ENCODE results near the gene UBR4. TPM values are rescaled to one million over a fixed set of nuclear protein-coding genes. Genes with fewer than 3 reads are reported as not detected.
"Not testable (repeated sequence)": the region's sequence is repeated elsewhere in the genome, so short reads cannot be mapped to it uniquely, and the experiment has no call there.

UBR4 gene
- total and polyA plus RNA-seq, 9 donors = 59.2 to 94.1 (median 73.7) TPM

DNA sequence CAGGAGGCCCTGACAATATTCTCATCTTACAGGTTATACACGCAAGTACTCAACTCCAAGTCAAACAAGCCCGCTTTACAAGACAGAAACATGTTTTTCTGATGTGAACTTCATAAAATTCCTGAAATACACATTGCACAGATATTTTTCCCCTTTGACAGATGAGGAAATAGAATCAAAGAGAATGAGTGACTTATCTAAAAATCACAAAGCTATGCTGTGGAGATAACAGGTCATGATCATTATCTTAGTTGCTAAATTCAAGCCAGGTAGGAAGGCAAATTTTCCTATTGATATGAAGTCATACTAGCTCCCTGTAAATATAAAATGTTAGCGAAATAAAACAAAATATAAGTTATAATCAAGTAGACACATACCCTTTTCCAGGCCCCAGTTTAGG is 18.3 kb downstream of the UBR4 start:
- Histone ChIP-seq H3K4me1 (ENCODE audit: control insufficient read depth, insufficient read depth, low read length) (no peaks in the 10 kb centered on the region), H3K36me3 (ENCODE audit: control insufficient read depth, insufficient read depth, low read length) (peaks cover 56% of the 10 kb centered on the region), H3K27me3 (ENCODE audit: control insufficient read depth, insufficient read depth, low read length) (no peaks in the 10 kb centered on the region), H3K4me3 (ENCODE audit: low read length) (no peak overlapping the region), H3K27ac (ENCODE audit: low read length) (no peak overlapping the region), H3K9me3 (replicated peaks; ENCODE audit: control insufficient read depth, low read depth, low read length) (no peaks in the 10 kb centered on the region)
- DNase-seq = no peak
- no CpG with 5 or more reads among the region's 3 CpGs for WGBS (ENCODE audit: insufficient coverage)

DNA sequence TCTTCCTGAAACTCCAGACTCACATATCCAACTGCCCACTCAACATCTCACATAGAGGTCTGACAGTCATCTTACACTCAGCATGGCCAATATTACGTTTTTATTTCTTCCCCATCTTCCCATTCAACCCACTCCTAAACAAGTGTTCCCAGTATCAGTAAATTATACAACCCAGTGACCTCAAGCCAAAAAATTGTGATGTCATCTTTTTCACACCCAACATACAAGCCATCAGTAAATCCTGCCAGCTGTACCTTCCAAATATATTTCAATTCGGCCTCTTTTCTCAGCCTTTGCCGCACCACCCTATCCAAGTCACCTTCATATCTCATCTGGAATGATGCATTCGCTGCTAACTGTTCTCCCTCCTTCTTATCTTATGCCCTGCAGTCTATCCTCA is 19.6 kb downstream of the UBR4 start:
- Histone ChIP-seq H3K27ac (ENCODE audit: low read length) (no peak overlapping the region), H3K27me3 (ENCODE audit: control insufficient read depth, insufficient read depth, low read length) (no peaks in the 10 kb centered on the region), H3K4me3 (ENCODE audit: low read length) (no peak overlapping the region), H3K36me3 (ENCODE audit: control insufficient read depth, insufficient read depth, low read length) (peaks cover 57% of the 10 kb centered on the region), H3K9me3 (replicated peaks; ENCODE audit: control insufficient read depth, low read depth, low read length) (no peaks in the 10 kb centered on the region), H3K4me1 (ENCODE audit: control insufficient read depth, insufficient read depth, low read length) (no peaks in the 10 kb centered on the region)
- 93% methylated on average over 4 of the region's 4 CpGs for WGBS (ENCODE audit: insufficient coverage)
- DNase-seq = no peak

DNA sequence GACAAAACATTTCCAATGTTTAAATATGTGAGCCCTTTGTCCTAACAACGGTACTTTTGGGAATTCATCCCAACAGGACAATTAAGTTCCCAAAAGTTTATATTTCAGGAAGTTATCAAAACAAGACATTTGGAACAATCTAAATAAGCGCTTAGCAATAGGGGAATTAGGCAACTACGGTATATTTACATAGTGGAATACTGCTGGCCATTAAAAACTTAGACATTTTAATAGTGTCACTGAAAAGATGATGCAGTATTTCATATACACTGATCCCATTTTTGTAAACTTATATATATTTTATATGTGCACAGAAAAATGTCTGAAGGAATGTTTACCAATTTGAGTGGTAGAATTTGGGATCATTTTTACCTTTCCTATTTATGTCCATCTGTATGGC is 20.8 kb downstream of the UBR4 start:
- H3K9me3 ChIP-seq (replicated peaks; ENCODE audit: control insufficient read depth, low read depth, low read length) = no peaks in the 10 kb centered on the region
- H3K36me3 ChIP-seq (ENCODE audit: control insufficient read depth, insufficient read depth, low read length) = peaks cover 57% of the 10 kb centered on the region
- no peaks in the 10 kb centered on the region for H3K27me3 ChIP-seq (ENCODE audit: control insufficient read depth, insufficient read depth, low read length)
- H3K27ac ChIP-seq (ENCODE audit: low read length) = no peak overlapping the region
- no peak for DNase-seq
- H3K4me3 ChIP-seq (ENCODE audit: low read length) = no peak overlapping the region
- no CpG with 5 or more reads among the region's 3 CpGs for WGBS (ENCODE audit: insufficient coverage)
- no peaks in the 10 kb centered on the region for H3K4me1 ChIP-seq (ENCODE audit: control insufficient read depth, insufficient read depth, low read length)

DNA sequence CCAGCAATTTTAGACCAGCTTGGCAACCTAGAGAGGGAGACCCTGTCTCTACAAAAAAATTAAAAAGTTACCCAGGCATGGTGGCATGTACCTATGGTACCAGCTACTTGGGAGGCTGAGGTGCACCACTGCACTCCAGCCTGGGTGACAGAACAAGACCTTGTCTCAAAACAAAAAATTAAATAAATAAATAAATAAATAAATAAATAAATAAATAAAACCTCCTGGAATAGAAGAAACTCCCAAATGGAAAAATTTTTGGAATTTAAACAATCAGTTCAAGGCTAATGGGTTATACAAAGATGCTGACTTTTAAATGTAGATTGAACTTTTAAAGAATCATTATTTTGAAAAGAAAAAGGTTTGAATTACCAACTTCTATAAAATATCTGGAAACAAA is 22.2 kb downstream of the UBR4 start:
- no peak overlapping the region for H3K27ac ChIP-seq (ENCODE audit: low read length)
- DNase-seq = no peak
- no peaks in the 10 kb centered on the region for H3K27me3 ChIP-seq (ENCODE audit: control insufficient read depth, insufficient read depth, low read length)
- no peaks in the 10 kb centered on the region for H3K9me3 ChIP-seq (replicated peaks; ENCODE audit: control insufficient read depth, low read depth, low read length)
- H3K4me3 ChIP-seq (ENCODE audit: low read length) = no peak overlapping the region
- H3K4me1 ChIP-seq (ENCODE audit: control insufficient read depth, insufficient read depth, low read length) = no peaks in the 10 kb centered on the region
- peaks cover 57% of the 10 kb centered on the region for H3K36me3 ChIP-seq (ENCODE audit: control insufficient read depth, insufficient read depth, low read length)

DNA sequence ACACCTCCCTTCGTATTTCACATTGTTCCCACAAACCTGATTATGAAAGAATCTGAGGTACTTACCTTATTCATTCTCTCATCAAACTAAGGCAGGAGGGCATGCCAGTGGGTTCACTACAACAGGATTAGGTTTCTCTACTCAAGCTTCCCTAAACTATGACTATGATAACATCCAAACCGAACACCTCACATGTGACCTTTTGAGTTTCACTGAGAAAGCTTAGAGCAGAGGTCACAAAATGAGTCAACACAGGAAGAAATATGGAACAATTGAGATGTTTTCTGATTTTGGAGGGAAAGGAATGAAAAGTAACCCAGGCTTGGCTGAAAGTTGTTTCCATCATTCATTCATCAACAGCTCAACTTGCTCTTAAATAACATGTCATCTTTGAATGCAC is 24.1 kb downstream of the UBR4 start:
- 100% methylated on average over 1 of the region's 2 CpGs for WGBS (ENCODE audit: insufficient coverage)
- H3K4me1 ChIP-seq (ENCODE audit: control insufficient read depth, insufficient read depth, low read length) = no peaks in the 10 kb centered on the region
- DNase-seq = no peak
- no peak overlapping the region for H3K4me3 ChIP-seq (ENCODE audit: low read length)
- H3K9me3 ChIP-seq (replicated peaks; ENCODE audit: control insufficient read depth, low read depth, low read length) = no peaks in the 10 kb centered on the region
- no peak overlapping the region for H3K27ac ChIP-seq (ENCODE audit: low read length)
- H3K27me3 ChIP-seq (ENCODE audit: control insufficient read depth, insufficient read depth, low read length) = no peaks in the 10 kb centered on the region
- H3K36me3 ChIP-seq (ENCODE audit: control insufficient read depth, insufficient read depth, low read length) = peaks cover 54% of the 10 kb centered on the region

DNA sequence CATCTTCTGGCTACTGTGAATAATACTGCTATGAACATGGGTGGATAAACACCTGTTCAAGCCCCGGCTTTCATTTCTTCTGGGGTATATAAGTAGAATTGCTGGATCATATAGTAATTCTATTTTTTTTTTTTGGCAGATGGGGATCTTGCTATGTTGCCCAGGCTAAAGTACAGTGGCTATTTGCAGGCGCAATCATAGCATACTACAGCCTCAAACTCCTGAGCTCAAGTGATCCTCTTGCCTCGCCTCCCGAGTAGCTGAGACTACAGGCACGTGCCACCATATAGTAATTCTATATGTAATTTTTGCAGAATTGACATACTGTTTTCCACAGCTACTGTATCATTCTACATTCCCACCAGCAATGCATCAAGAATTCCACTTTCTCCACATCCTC is 27.8 kb downstream of the UBR4 start:
- no peaks in the 10 kb centered on the region for H3K27me3 ChIP-seq (ENCODE audit: control insufficient read depth, insufficient read depth, low read length)
- 100% methylated on average over 1 of the region's 5 CpGs for WGBS (ENCODE audit: insufficient coverage)

DNA sequence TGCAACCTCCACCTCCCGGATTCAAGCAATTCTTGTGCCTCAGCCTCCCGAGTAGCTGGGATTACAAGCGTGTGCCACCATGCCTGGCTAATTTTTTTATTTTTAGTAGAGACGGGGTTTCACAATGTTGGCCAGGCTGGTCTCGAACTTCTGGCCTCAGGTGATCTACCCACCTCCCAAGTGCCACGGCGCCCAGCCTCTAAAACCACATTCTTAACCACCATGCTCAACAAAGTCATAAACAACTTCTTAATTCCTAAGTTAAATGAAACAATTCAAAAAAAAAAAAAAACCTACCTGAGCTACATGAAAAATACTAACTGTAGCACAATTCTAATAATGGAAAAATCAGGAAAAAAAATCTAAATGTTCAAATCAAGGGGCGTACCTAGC is 29.8 kb downstream of the UBR4 start:
- not testable (repeated sequence) for H3K4me1 ChIP-seq (ENCODE audit: control insufficient read depth, insufficient read depth, low read length); H3K4me3 ChIP-seq (ENCODE audit: low read length); H3K9me3 ChIP-seq (replicated peaks; ENCODE audit: control insufficient read depth, low read depth, low read length); H3K27ac ChIP-seq (ENCODE audit: low read length); DNase-seq; H3K27me3 ChIP-seq (ENCODE audit: control insufficient read depth, insufficient read depth, low read length)
- H3K36me3 ChIP-seq (ENCODE audit: control insufficient read depth, insufficient read depth, low read length) = peaks cover 58% of the 10 kb centered on the region
- WGBS (ENCODE audit: insufficient coverage) = 100% methylated on average over 3 of the region's 8 CpGs

More for the DNA sequence above, 27.8 kb downstream of the UBR4 start:
- Histone ChIP-seq H3K4me3 (ENCODE audit: low read length) (no peak overlapping the region), H3K36me3 (ENCODE audit: control insufficient read depth, insufficient read depth, low read length) (peaks cover 53% of the 10 kb centered on the region), H3K4me1 (ENCODE audit: control insufficient read depth, insufficient read depth, low read length) (no peaks in the 10 kb centered on the region), H3K27ac (ENCODE audit: low read length) (no peak overlapping the region), H3K9me3 (replicated peaks; ENCODE audit: control insufficient read depth, low read depth, low read length) (no peaks in the 10 kb centered on the region)
- no peak for DNase-seq

DNA sequence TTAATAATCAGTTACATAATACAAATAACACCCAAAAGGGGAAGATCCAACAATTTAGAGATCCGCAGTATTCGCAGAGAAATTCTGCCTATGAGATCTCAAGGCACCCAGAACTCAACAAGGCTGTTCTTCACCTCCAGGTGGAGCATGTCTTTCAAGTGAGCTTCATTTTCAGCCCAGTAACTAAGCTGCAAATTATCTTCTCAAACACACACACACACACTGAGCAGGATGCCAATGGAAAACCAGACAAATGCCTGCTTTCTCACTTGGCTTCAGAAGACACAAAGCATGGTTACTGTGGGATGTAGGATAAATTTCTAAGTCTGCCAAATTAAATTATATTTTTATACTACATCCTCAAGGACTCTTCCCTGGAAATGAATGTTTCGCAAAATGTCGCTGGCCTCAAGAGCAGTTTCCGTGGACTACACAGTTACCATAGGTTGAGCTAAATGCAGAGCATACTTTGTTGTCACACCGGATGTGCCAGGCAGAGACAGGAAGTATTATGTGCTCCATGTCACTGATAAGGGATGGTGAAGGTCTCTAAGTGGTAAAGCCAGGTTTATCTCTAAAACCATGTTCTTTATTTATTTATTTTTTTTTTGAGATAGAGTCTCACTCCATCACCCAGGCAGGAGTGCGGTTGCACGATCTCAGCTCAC is 30.3 kb downstream of the UBR4 start:
- Histone ChIP-seq H3K36me3 (ENCODE audit: control insufficient read depth, insufficient read depth, low read length) (peaks cover 60% of the 10 kb centered on the region), H3K4me1 (ENCODE audit: control insufficient read depth, insufficient read depth, low read length) (no peaks in the 10 kb centered on the region), H3K27ac (ENCODE audit: low read length) (no peak overlapping the region), H3K9me3 (replicated peaks; ENCODE audit: control insufficient read depth, low read depth, low read length) (no peaks in the 10 kb centered on the region), H3K27me3 (ENCODE audit: control insufficient read depth, insufficient read depth, low read length) (no peaks in the 10 kb centered on the region), H3K4me3 (ENCODE audit: low read length) (no peak overlapping the region)
- peak; percentile 19 for DNase-seq
- 85% methylated on average over 6 of the region's 8 CpGs for WGBS (ENCODE audit: insufficient coverage)

DNA sequence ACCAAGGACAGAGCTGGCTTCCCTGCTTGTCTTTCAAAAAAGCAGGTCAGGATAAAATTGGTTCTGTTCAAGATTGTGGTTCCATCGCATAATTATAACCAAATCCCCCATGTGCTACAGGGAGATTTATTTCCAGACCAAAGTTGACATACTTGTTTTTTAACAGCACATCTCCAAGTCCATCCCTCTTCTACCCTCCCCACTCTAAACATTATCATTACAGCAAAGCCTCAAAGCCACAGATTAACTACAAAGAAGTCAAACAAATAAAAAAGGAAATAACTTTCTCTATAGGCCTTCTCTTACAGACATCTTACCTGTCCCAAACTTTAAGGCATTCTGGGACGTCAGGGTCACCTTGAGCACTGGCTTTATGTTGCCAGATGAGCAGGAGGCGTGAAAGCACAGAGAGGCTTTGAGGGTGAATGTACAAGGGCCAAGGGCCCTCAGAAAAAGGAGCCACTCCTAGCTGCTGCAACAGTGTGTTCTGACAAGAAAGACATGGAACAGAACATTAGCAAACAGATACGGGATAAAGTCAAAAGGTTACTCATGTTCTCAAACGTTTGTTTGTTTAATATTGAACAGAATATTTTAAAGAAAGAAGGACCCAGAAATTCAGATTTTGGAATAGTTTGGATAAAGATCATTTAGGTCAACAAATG is 31.2 kb downstream of the UBR4 start:
- H3K4me3 ChIP-seq (ENCODE audit: low read length) = no peak overlapping the region
- H3K27ac ChIP-seq (ENCODE audit: low read length) = no peak overlapping the region
- H3K27me3 ChIP-seq (ENCODE audit: control insufficient read depth, insufficient read depth, low read length) = no peaks in the 10 kb centered on the region
- peaks cover 67% of the 10 kb centered on the region for H3K36me3 ChIP-seq (ENCODE audit: control insufficient read depth, insufficient read depth, low read length)
- H3K4me1 ChIP-seq (ENCODE audit: control insufficient read depth, insufficient read depth, low read length) = no peaks in the 10 kb centered on the region
- no peaks in the 10 kb centered on the region for H3K9me3 ChIP-seq (replicated peaks; ENCODE audit: control insufficient read depth, low read depth, low read length)
- WGBS (ENCODE audit: insufficient coverage) = 84% methylated on average over 3 of the region's 5 CpGs
- DNase-seq = no peak

DNA sequence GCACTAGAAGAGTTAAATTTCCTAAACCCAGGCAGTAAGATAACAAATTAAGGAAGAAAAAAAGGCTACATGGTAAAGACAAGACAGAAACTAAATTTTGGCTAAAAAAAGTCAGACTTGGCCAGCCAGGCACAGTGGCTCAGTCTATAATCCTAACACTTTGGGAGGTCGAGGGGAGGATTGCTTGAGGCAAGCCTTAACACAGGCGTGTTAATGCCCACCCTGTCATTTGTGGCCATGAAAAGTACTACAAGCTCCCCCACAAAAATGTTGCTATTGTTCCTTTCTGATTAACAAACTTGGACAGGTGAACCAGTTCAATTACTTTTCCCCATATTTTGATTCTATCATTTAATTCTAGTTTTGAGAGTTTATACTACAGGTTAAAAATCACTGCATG is 32.3 kb downstream of the UBR4 start:
- H3K36me3 ChIP-seq (ENCODE audit: control insufficient read depth, insufficient read depth, low read length) = peaks cover 70% of the 10 kb centered on the region

More for the DNA sequence above, 32.3 kb downstream of the UBR4 start:
- H3K27me3 ChIP-seq (ENCODE audit: control insufficient read depth, insufficient read depth, low read length) = no peaks in the 10 kb centered on the region
- no peaks in the 10 kb centered on the region for H3K9me3 ChIP-seq (replicated peaks; ENCODE audit: control insufficient read depth, low read depth, low read length)
- WGBS (ENCODE audit: insufficient coverage) = no CpG with 5 or more reads among the region's 2 CpGs
- H3K4me1 ChIP-seq (ENCODE audit: control insufficient read depth, insufficient read depth, low read length) = no peaks in the 10 kb centered on the region
- no peak overlapping the region for H3K27ac ChIP-seq (ENCODE audit: low read length)
- no peak overlapping the region for H3K4me3 ChIP-seq (ENCODE audit: low read length)
- DNase-seq = no peak

Data from muscle of leg (tissue), 11 donors.